Trophoblast cell (in vitro differentiated cells and primary cell): Measurements from ENCODE around the gene FOSL2.

Source experiments
- DNase-seq, 2 donors: peaks; one replicate each; pipeline ENCODE4 v3.0.0-alpha.2; 2016
- H2AFZ ChIP-seq: 2 replicates; pipeline ENCODE4 v1.6.1; 2013; ENCODE audit warnings: low read length, moderate library complexity, mild to moderate bottlenecking; ENCODE audit not compliant: insufficient read depth, poor library complexity
- H2AK5ac ChIP-seq: 2 replicates; pipeline ENCODE4 v1.6.1; 2013; ENCODE audit warnings: mild to moderate bottlenecking, low read length
- H2BK120ac ChIP-seq: 2 replicates; pipeline ENCODE4 v1.6.1; 2013; ENCODE audit warnings: low read length, mild to moderate bottlenecking, moderate library complexity; ENCODE audit not compliant: insufficient read depth, poor library complexity
- H2BK12ac ChIP-seq: 2 replicates; pipeline ENCODE4 v1.6.1; 2013; ENCODE audit warnings: mild to moderate bottlenecking, low read length, moderate library complexity
- H2BK5ac ChIP-seq: 2 replicates; pipeline ENCODE4 v1.6.1; 2013; ENCODE audit warnings: low read length, low read depth, moderate library complexity, mild to moderate bottlenecking; ENCODE audit not compliant: poor library complexity
- H3K14ac ChIP-seq: 2 replicates; pipeline ENCODE4 v1.6.1; 2013; ENCODE audit warnings: mild to moderate bottlenecking, low read length
- H3K18ac ChIP-seq: 2 replicates; pipeline ENCODE4 v1.6.1; 2013; ENCODE audit warnings: mild to moderate bottlenecking, low read length
- H3K23ac ChIP-seq: 2 replicates; pipeline ENCODE4 v1.6.1; 2013; ENCODE audit warnings: low read length
- H3K27ac ChIP-seq: 2 replicates; pipeline ENCODE4 v1.5.1; 2013; ENCODE audit warnings: low read depth, mild to moderate bottlenecking, inconsistent platforms, low read length, moderate library complexity
- H3K27me3 ChIP-seq: 2 replicates; pipeline ENCODE4 v1.6.1; 2013; ENCODE audit warnings: inconsistent platforms, mild to moderate bottlenecking, low read length, moderate library complexity; ENCODE audit not compliant: insufficient read depth
- H3K36me3 ChIP-seq, 2 experiments: 1 replicate in 1 of 2; 2 replicates in 1 of 2; pipeline ENCODE4 v1.6.1; 2013; ENCODE audit warnings: low read length in 2 of 2, mild to moderate bottlenecking in 2 of 2, moderate library complexity in 1 of 2; ENCODE audit not compliant: insufficient read depth in 2 of 2, control insufficient read depth in 1 of 2
- H3K4ac ChIP-seq: 2 replicates; pipeline ENCODE4 v1.6.1; 2013; ENCODE audit warnings: low read depth, mild to moderate bottlenecking, low read length, moderate library complexity
- H3K4me1 ChIP-seq, 2 experiments: 1 replicate in 1 of 2; 2 replicates in 1 of 2; pipeline ENCODE4 v1.6.1; 2013; ENCODE audit warnings: low read length in 2 of 2, mild to moderate bottlenecking in 2 of 2, moderate library complexity in 1 of 2; ENCODE audit not compliant: insufficient read depth in 2 of 2, control insufficient read depth in 1 of 2
- H3K4me2 ChIP-seq: 2 replicates; pipeline ENCODE4 v1.6.1; 2013; ENCODE audit warnings: inconsistent platforms, mild to moderate bottlenecking, low read length, moderate library complexity
- H3K4me3 ChIP-seq: 2 replicates; pipeline ENCODE4 v1.5.1; 2013; ENCODE audit warnings: mild to moderate bottlenecking, low read depth, low read length, inconsistent platforms
- H3K79me1 ChIP-seq: one replicate; pipeline ENCODE4 v1.6.1; 2013; ENCODE audit warnings: low read length
- H3K79me2 ChIP-seq: 2 replicates; pipeline ENCODE4 v1.6.1; 2013; ENCODE audit warnings: low read length, mild to moderate bottlenecking; ENCODE audit not compliant: control insufficient read depth, insufficient read depth, poor library complexity
- H3K9ac ChIP-seq: 2 replicates; pipeline ENCODE4 v1.6.1; 2013; ENCODE audit warnings: mild to moderate bottlenecking, low read length
- H3K9me3 ChIP-seq: 2 replicates; pipeline ENCODE4 v1.6.1; 2013; ENCODE audit warnings: low read depth, mild to moderate bottlenecking, control low read depth, inconsistent platforms, low read length; ENCODE audit not compliant: insufficient read depth
- H4K12ac ChIP-seq: 2 replicates; pipeline ENCODE4 v1.6.1; 2013; ENCODE audit warnings: low read depth, mild to moderate bottlenecking, low read length, moderate library complexity
- H4K8ac ChIP-seq: 2 replicates; pipeline ENCODE4 v1.6.1; 2013; ENCODE audit warnings: low read depth, mild to moderate bottlenecking, low read length, moderate library complexity
- H4K91ac ChIP-seq: one replicate; pipeline ENCODE4 v1.6.1; 2013; ENCODE audit warnings: low read depth, mild to moderate bottlenecking, low read length, moderate library complexity
- WGBS: extraction: QIAGEN DNeasy Blood & Tissue Kit; methylation state at CpG from one replicate; pipeline ENCODE4 v1.1.7; 2013; ENCODE audit warnings: missing lambda C conversion rate; ENCODE audit not compliant: insufficient read length, insufficient coverage; ENCODE audit errors: extremely low coverage; 5-methylcytosine and 5-hydroxymethylcytosine counted together

FOSL2 gene

GRCh38 chr2:28415715-28416114 lies 23.1 kb downstream of the FOSL2 start:
- no peak overlapping the region for H2BK120ac ChIP-seq
- no peak overlapping the region for H3K14ac ChIP-seq
- no peak overlapping the region for H2BK12ac ChIP-seq
- no peak overlapping the region for H2AFZ ChIP-seq
- no peak overlapping the region for H3K4me3 ChIP-seq
- no peak overlapping the region for H3K18ac ChIP-seq
- H3K9me3 ChIP-seq, result no peaks in the 10 kb centered on the region
- H3K27ac ChIP-seq, result no peak overlapping the region
- H4K91ac ChIP-seq, result no peak overlapping the region
- no peaks in the 10 kb centered on the region for H3K27me3 ChIP-seq
- no peak for DNase-seq
- H3K79me2 ChIP-seq, result no peaks in the 10 kb centered on the region
- H3K9ac ChIP-seq, result no peak overlapping the region
- H3K23ac ChIP-seq, result no peak overlapping the region
- no peaks in the 10 kb centered on the region for H3K79me1 ChIP-seq
- no peak overlapping the region for H2BK5ac ChIP-seq
- no peaks in the 10 kb centered on the region for H3K4me1 ChIP-seq
- H2AK5ac ChIP-seq, result no peak overlapping the region
- no peak overlapping the region for H3K4me2 ChIP-seq
- H4K8ac ChIP-seq, result no peak overlapping the region
- H3K4ac ChIP-seq, result no peak overlapping the region
- H4K12ac ChIP-seq, result no peak overlapping the region
- H3K36me3 ChIP-seq, result peaks cover 50 to 61% of the 10 kb centered on the region in 2 experiments
- WGBS, result no CpG with 5 or more reads among the region's 3 CpGs

- Histone ChIP-seq H3K36me3 (peaks cover 20 to 30% of the 10 kb centered on the region in 2 experiments), H4K91ac (no peak overlapping the region), H3K79me2 (no peaks in the 10 kb centered on the region), H2BK120ac (no peak overlapping the region), H3K23ac (no peak overlapping the region), H3K27me3 (no peaks in the 10 kb centered on the region), H3K27ac (no peak overlapping the region), H3K14ac (no peak overlapping the region), H2AFZ (no peak overlapping the region), H3K18ac (no peak overlapping the region), H3K4me1 (no peaks in the 10 kb centered on the region), H3K9ac (no peak overlapping the region), H4K8ac (no peak overlapping the region), H4K12ac (no peak overlapping the region), H2BK5ac (no peak overlapping the region), H3K4ac (no peak overlapping the region), H2AK5ac (no peak overlapping the region), H2BK12ac (no peak overlapping the region), H3K79me1 (no peaks in the 10 kb centered on the region), H3K4me3 (no peak overlapping the region), H3K9me3 (no peaks in the 10 kb centered on the region), H3K4me2 (no peak overlapping the region)
- DNase-seq, result no peak
- no CpG with 5 or more reads among the region's 3 CpGs for WGBS
These were observed 26.3 kb downstream of the FOSL2 start for GRCh38 chr2:28419003-28419402.

- peak in 1 of 2 donors; percentile 70 for DNase-seq
- Histone ChIP-seq H3K23ac (no peak overlapping the region), H3K9me3 (no peaks in the 10 kb centered on the region), H3K4me2 (no peak overlapping the region), H4K12ac (no peak overlapping the region), H3K79me1 (no peaks in the 10 kb centered on the region), H3K4me3 (no peak overlapping the region), H2BK5ac (no peak overlapping the region), H3K36me3 (peaks cover 14 to 24% of the 10 kb centered on the region in 2 experiments), H4K91ac (no peak overlapping the region), H2BK120ac (no peak overlapping the region), H3K4me1 (no peaks in the 10 kb centered on the region), H3K9ac (no peak overlapping the region), H2AK5ac (no peak overlapping the region), H3K4ac (no peak overlapping the region), H3K27me3 (no peaks in the 10 kb centered on the region), H3K18ac (no peak overlapping the region), H3K14ac (no peak overlapping the region), H4K8ac (no peak overlapping the region), H3K79me2 (no peaks in the 10 kb centered on the region), H3K27ac (no peak overlapping the region), H2BK12ac (no peak overlapping the region), H2AFZ (no peak overlapping the region)
- no CpG with 5 or more reads among the region's 7 CpGs for WGBS
These were observed 27.0 kb downstream of the FOSL2 start for GRCh38 chr2:28419443-28420270.

GRCh38 chr2:28420722-28421121 lies 28.1 kb downstream of the FOSL2 start:
- H3K4me2 ChIP-seq, result no peak overlapping the region
- no peak overlapping the region for H2BK120ac ChIP-seq
- no peak overlapping the region for H4K91ac ChIP-seq
- no peak overlapping the region for H4K8ac ChIP-seq
- H3K27ac ChIP-seq, result no peak overlapping the region
- no peak overlapping the region for H3K4ac ChIP-seq
- H3K14ac ChIP-seq, result no peak overlapping the region
- H2BK12ac ChIP-seq, result no peak overlapping the region
- no peaks in the 10 kb centered on the region for H3K79me1 ChIP-seq
- DNase-seq, result no peak
- WGBS, result no CpG with 5 or more reads among the region's 4 CpGs
- H3K9ac ChIP-seq, result no peak overlapping the region
- no peak overlapping the region for H2AK5ac ChIP-seq
- H3K4me1 ChIP-seq, result no peaks in the 10 kb centered on the region
- no peak overlapping the region for H3K23ac ChIP-seq
- H3K9me3 ChIP-seq, result no peaks in the 10 kb centered on the region
- H2AFZ ChIP-seq, result no peak overlapping the region
- no peak overlapping the region for H4K12ac ChIP-seq
- no peaks in the 10 kb centered on the region for H3K27me3 ChIP-seq
- no peak overlapping the region for H2BK5ac ChIP-seq
- H3K18ac ChIP-seq, result no peak overlapping the region
- H3K36me3 ChIP-seq, result peaks cover 7 to 15% of the 10 kb centered on the region in 2 experiments
- no peaks in the 10 kb centered on the region for H3K79me2 ChIP-seq
- H3K4me3 ChIP-seq, result no peak overlapping the region
